ENCODE measurements around the gene DLG5. TPM values are rescaled to one million over a fixed set of nuclear protein-coding genes. Genes with fewer than 3 reads are reported as not detected.

DLG5 gene
- total and polyA plus RNA-seq, 2 experiments from 2014 or later = 15.5 to 29.3 TPM

DNA sequence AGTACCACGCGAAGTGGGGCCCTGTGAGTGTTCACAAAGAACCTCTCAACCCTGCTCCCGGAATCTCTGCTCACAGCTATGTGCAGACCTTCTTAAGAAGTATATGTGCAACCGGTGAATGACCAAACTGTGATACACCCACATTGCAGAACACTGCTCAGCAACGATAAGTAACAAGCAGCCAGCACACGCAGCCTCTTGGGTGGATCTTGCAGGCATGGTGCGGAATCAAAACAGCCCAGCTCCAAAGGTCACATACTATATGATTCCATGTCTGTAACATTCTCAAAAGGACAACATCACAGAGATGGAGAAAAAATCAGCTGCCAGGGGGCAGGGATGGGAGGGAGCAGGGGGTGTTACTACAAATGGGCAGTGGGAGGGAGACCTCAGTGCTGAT lies 101.6 kb downstream of the DLG5 start:
- 94% methylated on average over 7 of the region's 7 CpGs for WGBS (ENCODE audit: low lambda C conversion rate, missing lambda C conversion rate)
- Histone ChIP-seq H3K27ac (no peak overlapping the region), H3K79me2 (no peaks in the 10 kb centered on the region), H3K4me2 (no peak overlapping the region), H2AFZ (no peak overlapping the region), H3K4me1 (ENCODE audit: insufficient read depth) (no peaks in the 10 kb centered on the region), H3K27me3 (no peaks in the 10 kb centered on the region), H3K36me3 (replicated peaks; ENCODE audit: insufficient read depth, low read depth) (no peaks in the 10 kb centered on the region), H4K20me1 (ENCODE audit: insufficient read depth, poor library complexity, severe bottlenecking) (no peaks in the 10 kb centered on the region), H3K9me3 (ENCODE audit: low read depth) (no peaks in the 10 kb centered on the region), H3K9me2 (replicated peaks; ENCODE audit: insufficient read depth) (no peaks in the 10 kb centered on the region), H3K4me3 (no peak overlapping the region)
- DNase-seq (ENCODE audit: low spot score) = no peak
- TF ChIP-seq EZH2 (IDR thresholded peaks at IDR 0.05; ENCODE audit: borderline replicate concordance) = no peak
- TF ChIP-seq, protein P1, sequence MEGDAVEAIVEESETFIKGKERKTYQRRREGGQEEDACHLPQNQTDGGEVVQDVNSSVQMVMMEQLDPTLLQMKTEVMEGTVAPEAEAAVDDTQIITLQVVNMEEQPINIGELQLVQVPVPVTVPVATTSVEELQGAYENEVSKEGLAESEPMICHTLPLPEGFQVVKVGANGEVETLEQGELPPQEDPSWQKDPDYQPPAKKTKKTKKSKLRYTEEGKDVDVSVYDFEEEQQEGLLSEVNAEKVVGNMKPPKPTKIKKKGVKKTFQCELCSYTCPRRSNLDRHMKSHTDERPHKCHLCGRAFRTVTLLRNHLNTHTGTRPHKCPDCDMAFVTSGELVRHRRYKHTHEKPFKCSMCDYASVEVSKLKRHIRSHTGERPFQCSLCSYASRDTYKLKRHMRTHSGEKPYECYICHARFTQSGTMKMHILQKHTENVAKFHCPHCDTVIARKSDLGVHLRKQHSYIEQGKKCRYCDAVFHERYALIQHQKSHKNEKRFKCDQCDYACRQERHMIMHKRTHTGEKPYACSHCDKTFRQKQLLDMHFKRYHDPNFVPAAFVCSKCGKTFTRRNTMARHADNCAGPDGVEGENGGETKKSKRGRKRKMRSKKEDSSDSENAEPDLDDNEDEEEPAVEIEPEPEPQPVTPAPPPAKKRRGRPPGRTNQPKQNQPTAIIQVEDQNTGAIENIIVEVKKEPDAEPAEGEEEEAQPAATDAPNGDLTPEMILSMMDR (IDR thresholded peaks at IDR 0.05; ENCODE audit: poor library complexity) = no peak
- TF ChIP-seq EZH2phosphoT487 (IDR thresholded peaks at IDR 0.05; ENCODE audit: low read depth, severe bottlenecking, unreplicated experiment) = no peak

DNA sequence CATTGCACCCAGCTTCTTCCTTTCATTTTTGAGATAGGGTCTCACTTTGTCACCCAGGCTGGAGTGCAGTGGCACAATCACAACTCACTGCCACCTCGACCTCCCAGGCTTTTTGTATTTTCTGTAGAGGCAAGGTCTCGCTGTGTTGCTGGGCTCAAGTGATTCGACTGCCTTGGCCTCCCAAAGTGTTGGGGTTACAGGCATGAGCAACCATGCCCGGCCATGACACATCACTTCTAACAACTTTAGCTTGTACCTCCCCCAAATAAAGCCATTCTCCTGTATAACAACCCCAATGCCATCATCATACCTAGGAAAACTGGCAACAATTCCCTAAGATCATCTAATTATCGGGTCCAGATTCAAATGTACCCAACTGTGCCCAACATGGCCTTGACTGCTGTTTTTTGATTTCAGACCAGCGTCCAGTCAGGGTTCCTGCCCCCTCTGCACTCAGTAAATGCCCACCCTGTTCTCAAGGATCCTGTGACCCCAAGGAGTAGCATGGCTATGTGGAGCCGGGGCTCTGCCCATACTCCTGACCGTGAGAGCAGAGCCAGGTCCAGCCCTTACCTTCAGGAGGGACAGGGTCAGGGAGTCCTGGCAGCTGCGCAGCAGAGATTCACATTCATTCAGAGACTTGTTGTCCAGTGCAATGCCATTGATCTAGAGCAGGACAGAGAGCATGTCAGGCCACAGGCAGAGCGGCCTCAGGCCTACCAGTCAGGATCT lies 102.6 kb downstream of the DLG5 start:
- Histone ChIP-seq H3K9me2 (replicated peaks; ENCODE audit: insufficient read depth) (no peaks in the 10 kb centered on the region), H3K27ac (no peak overlapping the region), H3K4me2 (no peak overlapping the region), H2AFZ (no peak overlapping the region), H4K20me1 (ENCODE audit: insufficient read depth, poor library complexity, severe bottlenecking) (no peaks in the 10 kb centered on the region), H3K79me2 (no peaks in the 10 kb centered on the region), H3K36me3 (replicated peaks; ENCODE audit: insufficient read depth, low read depth) (no peaks in the 10 kb centered on the region), H3K9me3 (ENCODE audit: low read depth) (no peaks in the 10 kb centered on the region), H3K4me3 (no peak overlapping the region), H3K4me1 (ENCODE audit: insufficient read depth) (no peaks in the 10 kb centered on the region), H3K27me3 (no peaks in the 10 kb centered on the region)
- no peak for DNase-seq (ENCODE audit: low spot score)
- WGBS (ENCODE audit: low lambda C conversion rate, missing lambda C conversion rate) = 95% methylated on average over 10 of the region's 10 CpGs
- TF ChIP-seq, protein P1 (IDR thresholded peaks at IDR 0.05; ENCODE audit: poor library complexity) = no peak
- TF ChIP-seq EZH2phosphoT487 (IDR thresholded peaks at IDR 0.05; ENCODE audit: low read depth, severe bottlenecking, unreplicated experiment) = no peak
- TF ChIP-seq EZH2 (IDR thresholded peaks at IDR 0.05; ENCODE audit: borderline replicate concordance) = no peak

DNA sequence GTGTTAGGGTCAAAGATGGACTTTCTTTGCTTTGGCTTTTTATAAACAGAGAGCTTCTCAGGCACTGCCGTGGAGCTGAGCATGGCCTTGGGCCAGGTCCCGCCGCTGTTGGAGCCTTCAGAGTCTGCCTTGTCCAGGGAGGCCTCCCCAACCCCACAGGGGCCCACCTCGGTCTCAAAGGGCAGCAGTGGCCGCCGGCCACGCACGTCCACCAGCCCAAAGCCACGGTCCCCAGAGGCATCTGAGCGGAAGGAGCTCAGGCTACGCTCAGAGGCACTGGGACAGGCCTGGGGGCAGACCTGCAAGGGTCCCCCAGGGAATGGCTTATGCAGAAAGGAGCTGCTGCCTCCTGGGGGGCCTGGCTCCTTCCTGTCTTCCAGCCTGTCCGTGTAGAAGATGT lies 105.0 kb downstream of the DLG5 start:
- no peak for DNase-seq (ENCODE audit: low spot score)
- Histone ChIP-seq H3K36me3 (replicated peaks; ENCODE audit: insufficient read depth, low read depth) (no peaks in the 10 kb centered on the region), H2AFZ (no peak overlapping the region), H3K4me2 (no peak overlapping the region), H3K79me2 (no peaks in the 10 kb centered on the region), H3K4me1 (ENCODE audit: insufficient read depth) (no peaks in the 10 kb centered on the region), H3K9me3 (ENCODE audit: low read depth) (no peaks in the 10 kb centered on the region), H3K9me2 (replicated peaks; ENCODE audit: insufficient read depth) (no peaks in the 10 kb centered on the region), H3K4me3 (no peak overlapping the region), H3K27ac (no peak overlapping the region), H4K20me1 (ENCODE audit: insufficient read depth, poor library complexity, severe bottlenecking) (no peaks in the 10 kb centered on the region), H3K27me3 (no peaks in the 10 kb centered on the region)
- no peak for TF ChIP-seq EZH2phosphoT487 (IDR thresholded peaks at IDR 0.05; ENCODE audit: low read depth, severe bottlenecking, unreplicated experiment)
- TF ChIP-seq, protein P1 (IDR thresholded peaks at IDR 0.05; ENCODE audit: poor library complexity) = no peak
- 93% methylated on average over 12 of the region's 12 CpGs for WGBS (ENCODE audit: low lambda C conversion rate, missing lambda C conversion rate)
